SU-DHL-6 (cell line): ENCODE measurements around the gene LRRTM4.

Source experiments
- EZH2phosphoT487 ChIP-seq: fragments of 200-600 bp; sonication (generic), shearing (Covaris generic); conservative IDR thresholded peaks from 2 replicates; pipeline ENCODE4 v1.6.1; 2018; ENCODE audit warnings: mild to moderate bottlenecking, antibody characterized with exemption, low read length, moderate library complexity, mixed read lengths
- TF ChIP-seq, protein P1 (sequence below): fragments of 200-600 bp; sonication (generic); IDR thresholded peaks from one replicate; pipeline ENCODE4 v1.5.1; 2017; ENCODE audit warnings: antibody characterized with exemption, mild to moderate bottlenecking, low read length, moderate library complexity; ENCODE audit not compliant: insufficient read depth, poor library complexity, severe bottlenecking

DNA sequence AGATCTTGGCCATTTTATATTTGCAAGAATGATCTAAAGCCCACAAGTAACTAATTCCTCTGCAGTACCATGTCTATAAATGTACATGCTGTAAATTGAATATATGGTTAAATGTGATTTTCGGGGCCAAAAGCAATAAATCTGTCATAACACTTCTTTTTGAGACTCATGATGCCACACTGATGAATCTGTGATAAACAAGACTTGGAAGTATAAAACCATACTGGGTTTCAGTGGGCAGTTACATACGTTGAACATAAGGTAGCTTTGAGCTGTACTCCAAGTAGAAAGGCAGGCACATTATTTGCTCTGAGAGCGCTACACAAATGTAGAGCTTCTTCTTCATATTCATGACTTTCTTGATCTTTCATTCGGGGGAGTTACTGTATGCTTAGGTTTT, 792.2 kb downstream of the LRRTM4 start:
- TF ChIP-seq, protein P1, sequence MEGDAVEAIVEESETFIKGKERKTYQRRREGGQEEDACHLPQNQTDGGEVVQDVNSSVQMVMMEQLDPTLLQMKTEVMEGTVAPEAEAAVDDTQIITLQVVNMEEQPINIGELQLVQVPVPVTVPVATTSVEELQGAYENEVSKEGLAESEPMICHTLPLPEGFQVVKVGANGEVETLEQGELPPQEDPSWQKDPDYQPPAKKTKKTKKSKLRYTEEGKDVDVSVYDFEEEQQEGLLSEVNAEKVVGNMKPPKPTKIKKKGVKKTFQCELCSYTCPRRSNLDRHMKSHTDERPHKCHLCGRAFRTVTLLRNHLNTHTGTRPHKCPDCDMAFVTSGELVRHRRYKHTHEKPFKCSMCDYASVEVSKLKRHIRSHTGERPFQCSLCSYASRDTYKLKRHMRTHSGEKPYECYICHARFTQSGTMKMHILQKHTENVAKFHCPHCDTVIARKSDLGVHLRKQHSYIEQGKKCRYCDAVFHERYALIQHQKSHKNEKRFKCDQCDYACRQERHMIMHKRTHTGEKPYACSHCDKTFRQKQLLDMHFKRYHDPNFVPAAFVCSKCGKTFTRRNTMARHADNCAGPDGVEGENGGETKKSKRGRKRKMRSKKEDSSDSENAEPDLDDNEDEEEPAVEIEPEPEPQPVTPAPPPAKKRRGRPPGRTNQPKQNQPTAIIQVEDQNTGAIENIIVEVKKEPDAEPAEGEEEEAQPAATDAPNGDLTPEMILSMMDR = no peak
- TF ChIP-seq EZH2phosphoT487 = no peak
